ENCODE data around the gene NSG1.
A peak's percentile ranks its signal among the peaks of the same experiment; 100 is the strongest.

The NSG1 gene

GRCh38 chr4:4385729-4386295 is 1.1 kb upstream of the NSG1 start:
- H3K4me1 ChIP-seq (ENCODE audit: low read length): no peaks in the 10 kb centered on the region
- H2AFZ ChIP-seq (ENCODE audit: low read length): no peak overlapping the region
- no peak for DNase-seq
- TF ChIP-seq CTCF (IDR thresholded peaks at IDR 0.05; ENCODE audit: low read length) (no peak), EZH2phosphoT487 (IDR thresholded peaks at IDR 0.05; ENCODE audit: low read length) (no peak), EZH2 (optimal IDR thresholded peaks at IDR 0.05; ENCODE audit: low read depth, low read length) (no peak)
- H3K27me3 ChIP-seq (replicated peaks; ENCODE audit: insufficient read depth, low read length): peaks cover 48% of the 10 kb centered on the region
- H3K4me3 ChIP-seq (ENCODE audit: low read length): no peak overlapping the region
- H3K9me2 ChIP-seq (replicated peaks; ENCODE audit: insufficient read depth, low read length): no peaks in the 10 kb centered on the region
- no peaks in the 10 kb centered on the region for H3K36me3 ChIP-seq (replicated peaks; ENCODE audit: insufficient read depth, low read length)
- H3K9me3 ChIP-seq (replicated peaks; ENCODE audit: insufficient read depth, low read length): no peaks in the 10 kb centered on the region
- no peaks in the 10 kb centered on the region for H4K20me1 ChIP-seq (ENCODE audit: insufficient read depth, low read length)
- no peak overlapping the region for H3K4me2 ChIP-seq (ENCODE audit: low read depth, low read length)
- H3K27ac ChIP-seq (ENCODE audit: low read length): no peak overlapping the region
- H3F3A ChIP-seq (ENCODE audit: insufficient read depth, low read length): no peaks in the 10 kb centered on the region
- no peaks in the 10 kb centered on the region for H3K79me2 ChIP-seq (ENCODE audit: low read length)
- H3K9ac ChIP-seq (ENCODE audit: low read length): no peak overlapping the region

GRCh38 chr4:4386296-4386735 is 586 bp upstream of the NSG1 start:
- no peaks in the 10 kb centered on the region for H3K9me2 ChIP-seq (replicated peaks; ENCODE audit: insufficient read depth, low read length)
- no peak overlapping the region for H3K27ac ChIP-seq (ENCODE audit: low read length)
- H3K4me3 ChIP-seq (ENCODE audit: low read length): no peak overlapping the region
- no peaks in the 10 kb centered on the region for H3K4me1 ChIP-seq (ENCODE audit: low read length)
- TF ChIP-seq EZH2 (optimal IDR thresholded peaks at IDR 0.05; ENCODE audit: low read depth, low read length) (no peak), EZH2phosphoT487 (IDR thresholded peaks at IDR 0.05; ENCODE audit: low read length) (no peak), CTCF (IDR thresholded peaks at IDR 0.05; ENCODE audit: low read length) (no peak)
- H3K36me3 ChIP-seq (replicated peaks; ENCODE audit: insufficient read depth, low read length): no peaks in the 10 kb centered on the region
- no peaks in the 10 kb centered on the region for H4K20me1 ChIP-seq (ENCODE audit: insufficient read depth, low read length)
- no peak for DNase-seq
- no peak overlapping the region for H3K9ac ChIP-seq (ENCODE audit: low read length)
- no peak overlapping the region for H2AFZ ChIP-seq (ENCODE audit: low read length)
- H3K4me2 ChIP-seq (ENCODE audit: low read depth, low read length): peak overlapping the region; percentile 12; the same call in 1 of the 2 replicates
- H3K79me2 ChIP-seq (ENCODE audit: low read length): no peaks in the 10 kb centered on the region
- no peaks in the 10 kb centered on the region for H3F3A ChIP-seq (ENCODE audit: insufficient read depth, low read length)
- H3K9me3 ChIP-seq (replicated peaks; ENCODE audit: insufficient read depth, low read length): no peaks in the 10 kb centered on the region
- peaks cover 48% of the 10 kb centered on the region for H3K27me3 ChIP-seq (replicated peaks; ENCODE audit: insufficient read depth, low read length)

- H3K9me3 ChIP-seq (replicated peaks; ENCODE audit: insufficient read depth, low read length): no peaks in the 10 kb centered on the region
- H3F3A ChIP-seq (ENCODE audit: insufficient read depth, low read length): no peaks in the 10 kb centered on the region
- H3K27ac ChIP-seq (ENCODE audit: low read length): no peak overlapping the region
- peaks cover 48% of the 10 kb centered on the region for H3K27me3 ChIP-seq (replicated peaks; ENCODE audit: insufficient read depth, low read length)
- H3K9ac ChIP-seq (ENCODE audit: low read length): no peak overlapping the region
- H2AFZ ChIP-seq (ENCODE audit: low read length): no peak overlapping the region
- H3K79me2 ChIP-seq (ENCODE audit: low read length): no peaks in the 10 kb centered on the region
- H4K20me1 ChIP-seq (ENCODE audit: insufficient read depth, low read length): no peaks in the 10 kb centered on the region
- no peaks in the 10 kb centered on the region for H3K9me2 ChIP-seq (replicated peaks; ENCODE audit: insufficient read depth, low read length)
- no peaks in the 10 kb centered on the region for H3K36me3 ChIP-seq (replicated peaks; ENCODE audit: insufficient read depth, low read length)
- DNase-seq: no peak
- H3K4me3 ChIP-seq (ENCODE audit: low read length): no peak overlapping the region
- H3K4me2 ChIP-seq (ENCODE audit: low read depth, low read length): peak overlapping the region; percentile 27
- no peak for TF ChIP-seq EZH2phosphoT487 (IDR thresholded peaks at IDR 0.05; ENCODE audit: low read length)
- no peak for TF ChIP-seq EZH2 (optimal IDR thresholded peaks at IDR 0.05; ENCODE audit: low read depth, low read length)
- TF ChIP-seq CTCF (IDR thresholded peaks at IDR 0.05; ENCODE audit: low read length): no peak
- H3K4me1 ChIP-seq (ENCODE audit: low read length): no peaks in the 10 kb centered on the region
Measured at GRCh38 chr4:4387531-4388310, 819 bp downstream of the NSG1 start.

All from MM.1S (cell line).